ENCODE results near the gene ARL8B.
"Not testable (repeated sequence)": the region's sequence is repeated elsewhere in the genome, so short reads cannot be mapped to it uniquely, and the experiment has no call there.

Gene ARL8B

DNA sequence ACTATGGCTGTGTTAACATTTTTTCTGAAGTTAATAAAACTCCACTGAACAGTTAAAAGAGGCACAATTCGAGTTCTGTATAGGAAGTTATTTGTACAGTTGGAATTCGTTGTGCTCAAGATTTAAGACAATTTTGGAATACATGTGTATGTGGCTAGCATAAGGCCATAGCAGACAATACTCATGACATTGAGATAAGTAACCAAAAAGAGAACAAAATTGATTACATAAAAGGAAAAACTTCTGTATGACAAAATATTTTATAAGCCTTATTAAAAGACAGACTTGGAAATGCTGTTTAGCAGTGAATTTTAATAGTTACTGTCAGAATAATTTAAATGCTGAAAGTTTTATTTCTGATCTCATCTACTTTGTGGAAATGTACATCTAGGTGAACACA lies 47.7 kb downstream of the ARL8B start:
- H3K27ac ChIP-seq (replicated peaks) = no peak overlapping the region
- TF ChIP-seq SPI1 (IDR thresholded peaks at IDR 0.05; ENCODE audit: borderline replicate concordance, low read depth) = no peak
- TF ChIP-seq, protein P1, sequence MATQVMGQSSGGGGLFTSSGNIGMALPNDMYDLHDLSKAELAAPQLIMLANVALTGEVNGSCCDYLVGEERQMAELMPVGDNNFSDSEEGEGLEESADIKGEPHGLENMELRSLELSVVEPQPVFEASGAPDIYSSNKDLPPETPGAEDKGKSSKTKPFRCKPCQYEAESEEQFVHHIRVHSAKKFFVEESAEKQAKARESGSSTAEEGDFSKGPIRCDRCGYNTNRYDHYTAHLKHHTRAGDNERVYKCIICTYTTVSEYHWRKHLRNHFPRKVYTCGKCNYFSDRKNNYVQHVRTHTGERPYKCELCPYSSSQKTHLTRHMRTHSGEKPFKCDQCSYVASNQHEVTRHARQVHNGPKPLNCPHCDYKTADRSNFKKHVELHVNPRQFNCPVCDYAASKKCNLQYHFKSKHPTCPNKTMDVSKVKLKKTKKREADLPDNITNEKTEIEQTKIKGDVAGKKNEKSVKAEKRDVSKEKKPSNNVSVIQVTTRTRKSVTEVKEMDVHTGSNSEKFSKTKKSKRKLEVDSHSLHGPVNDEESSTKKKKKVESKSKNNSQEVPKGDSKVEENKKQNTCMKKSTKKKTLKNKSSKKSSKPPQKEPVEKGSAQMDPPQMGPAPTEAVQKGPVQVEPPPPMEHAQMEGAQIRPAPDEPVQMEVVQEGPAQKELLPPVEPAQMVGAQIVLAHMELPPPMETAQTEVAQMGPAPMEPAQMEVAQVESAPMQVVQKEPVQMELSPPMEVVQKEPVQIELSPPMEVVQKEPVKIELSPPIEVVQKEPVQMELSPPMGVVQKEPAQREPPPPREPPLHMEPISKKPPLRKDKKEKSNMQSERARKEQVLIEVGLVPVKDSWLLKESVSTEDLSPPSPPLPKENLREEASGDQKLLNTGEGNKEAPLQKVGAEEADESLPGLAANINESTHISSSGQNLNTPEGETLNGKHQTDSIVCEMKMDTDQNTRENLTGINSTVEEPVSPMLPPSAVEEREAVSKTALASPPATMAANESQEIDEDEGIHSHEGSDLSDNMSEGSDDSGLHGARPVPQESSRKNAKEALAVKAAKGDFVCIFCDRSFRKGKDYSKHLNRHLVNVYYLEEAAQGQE (IDR thresholded peaks at IDR 0.05; ENCODE audit: insufficient replicate concordance, low read depth) = no peak
- no peak for TF ChIP-seq GABPA (IDR thresholded peaks at IDR 0.05; ENCODE audit: low read depth)
- no peak for TF ChIP-seq POLR2AphosphoS5 (IDR thresholded peaks at IDR 0.05; ENCODE audit: low read depth)
- TF ChIP-seq, protein P2, sequence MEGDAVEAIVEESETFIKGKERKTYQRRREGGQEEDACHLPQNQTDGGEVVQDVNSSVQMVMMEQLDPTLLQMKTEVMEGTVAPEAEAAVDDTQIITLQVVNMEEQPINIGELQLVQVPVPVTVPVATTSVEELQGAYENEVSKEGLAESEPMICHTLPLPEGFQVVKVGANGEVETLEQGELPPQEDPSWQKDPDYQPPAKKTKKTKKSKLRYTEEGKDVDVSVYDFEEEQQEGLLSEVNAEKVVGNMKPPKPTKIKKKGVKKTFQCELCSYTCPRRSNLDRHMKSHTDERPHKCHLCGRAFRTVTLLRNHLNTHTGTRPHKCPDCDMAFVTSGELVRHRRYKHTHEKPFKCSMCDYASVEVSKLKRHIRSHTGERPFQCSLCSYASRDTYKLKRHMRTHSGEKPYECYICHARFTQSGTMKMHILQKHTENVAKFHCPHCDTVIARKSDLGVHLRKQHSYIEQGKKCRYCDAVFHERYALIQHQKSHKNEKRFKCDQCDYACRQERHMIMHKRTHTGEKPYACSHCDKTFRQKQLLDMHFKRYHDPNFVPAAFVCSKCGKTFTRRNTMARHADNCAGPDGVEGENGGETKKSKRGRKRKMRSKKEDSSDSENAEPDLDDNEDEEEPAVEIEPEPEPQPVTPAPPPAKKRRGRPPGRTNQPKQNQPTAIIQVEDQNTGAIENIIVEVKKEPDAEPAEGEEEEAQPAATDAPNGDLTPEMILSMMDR (IDR thresholded peaks at IDR 0.05; ENCODE audit: insufficient read depth, low read length) = no peak
- H3K27me3 ChIP-seq (ENCODE audit: insufficient read depth, poor library complexity, severe bottlenecking) = no peaks in the 10 kb centered on the region
- H3K4me3 ChIP-seq (replicated peaks; ENCODE audit: insufficient read depth, low read length) = no peak overlapping the region
- no peak for DNase-seq (ENCODE audit: low read depth in 1 of 2, low spot score in 1 of 2)

DNA sequence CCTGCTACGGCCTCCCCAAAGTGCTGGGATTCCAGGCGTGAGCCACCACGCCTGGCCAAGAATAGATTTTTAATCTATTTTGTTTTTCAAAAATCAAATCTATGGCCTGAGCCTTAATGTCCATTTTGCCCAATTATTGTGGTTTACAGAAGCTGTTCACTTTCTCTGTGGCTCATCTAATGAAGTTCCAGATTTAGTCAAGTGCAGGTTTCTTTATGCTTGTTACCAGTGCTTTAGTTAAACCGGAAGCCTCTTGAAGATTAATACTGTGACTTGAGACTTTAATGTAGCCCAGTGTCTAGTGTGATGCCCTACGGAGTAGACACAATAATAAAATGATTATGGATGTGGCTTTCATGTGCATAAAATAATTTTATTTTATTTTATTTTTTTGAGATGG lies 48.9 kb downstream of the ARL8B start:
- Histone ChIP-seq H3K27me3 (ENCODE audit: insufficient read depth, poor library complexity, severe bottlenecking) (no peaks in the 10 kb centered on the region), H3K27ac (replicated peaks) (no peak overlapping the region), H3K4me3 (replicated peaks; ENCODE audit: insufficient read depth, low read length) (no peak overlapping the region)
- TF ChIP-seq, protein P2 (IDR thresholded peaks at IDR 0.05; ENCODE audit: insufficient read depth, low read length) = no peak
- no peak for TF ChIP-seq POLR2AphosphoS5 (IDR thresholded peaks at IDR 0.05; ENCODE audit: low read depth)
- TF ChIP-seq GABPA (IDR thresholded peaks at IDR 0.05; ENCODE audit: low read depth) = no peak
- no peak for TF ChIP-seq SPI1 (IDR thresholded peaks at IDR 0.05; ENCODE audit: borderline replicate concordance, low read depth)
- TF ChIP-seq, protein P1 (IDR thresholded peaks at IDR 0.05; ENCODE audit: insufficient replicate concordance, low read depth) = no peak
- no peak for DNase-seq (ENCODE audit: low read depth in 1 of 2, low spot score in 1 of 2)

DNA sequence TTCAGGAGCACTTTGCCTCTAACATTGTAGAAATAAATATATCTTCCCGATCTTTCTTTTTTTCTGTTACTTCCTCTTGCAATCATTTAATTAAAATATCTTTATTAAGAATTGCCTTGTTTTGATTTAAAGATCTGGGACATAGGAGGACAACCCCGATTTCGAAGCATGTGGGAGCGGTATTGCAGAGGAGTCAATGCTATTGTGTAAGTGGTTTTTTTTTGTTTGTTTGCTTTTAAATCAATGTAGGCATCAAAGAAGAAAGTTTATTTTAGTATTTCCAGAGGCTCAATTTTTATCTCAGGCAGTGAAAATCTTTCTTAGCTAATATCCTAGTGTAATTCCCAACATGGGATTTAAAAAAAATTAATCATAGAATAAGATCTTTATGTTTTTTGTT lies 49.9 kb downstream of the ARL8B start:
- TF ChIP-seq, protein P2 (IDR thresholded peaks at IDR 0.05; ENCODE audit: insufficient read depth, low read length) = no peak
- TF ChIP-seq GABPA (IDR thresholded peaks at IDR 0.05; ENCODE audit: low read depth) (no peak), SPI1 (IDR thresholded peaks at IDR 0.05; ENCODE audit: borderline replicate concordance, low read depth) (no peak), POLR2AphosphoS5 (IDR thresholded peaks at IDR 0.05; ENCODE audit: low read depth) (no peak)
- TF ChIP-seq, protein P1 (IDR thresholded peaks at IDR 0.05; ENCODE audit: insufficient replicate concordance, low read depth) = no peak
- Histone ChIP-seq H3K4me3 (replicated peaks; ENCODE audit: insufficient read depth, low read length) (no peak overlapping the region), H3K27ac (replicated peaks) (no peak overlapping the region), H3K27me3 (ENCODE audit: insufficient read depth, poor library complexity, severe bottlenecking) (no peaks in the 10 kb centered on the region)
- no peak for DNase-seq (ENCODE audit: low read depth in 1 of 2, low spot score in 1 of 2)

DNA sequence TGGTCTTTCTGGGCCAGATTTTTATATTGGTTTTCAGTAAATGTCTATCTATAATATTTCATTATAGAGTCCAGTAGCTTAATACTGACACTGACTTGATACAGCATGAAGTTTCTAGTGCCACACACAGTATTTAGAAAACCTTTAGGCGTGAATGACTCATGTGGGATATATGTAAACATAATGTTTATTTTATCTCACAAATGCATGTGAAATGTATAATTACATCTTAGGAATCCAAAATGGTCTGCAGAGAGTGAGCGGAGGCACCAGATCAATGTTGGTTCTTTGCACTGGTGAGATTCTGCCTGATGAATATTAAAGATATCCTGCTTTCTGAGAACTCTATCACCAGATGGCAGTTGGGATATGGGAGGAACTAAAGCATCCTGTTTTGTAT lies 56.9 kb downstream of the ARL8B start:
- not testable (repeated sequence) for DNase-seq (ENCODE audit: low read depth in 1 of 2, low spot score in 1 of 2); H3K27me3 ChIP-seq (ENCODE audit: insufficient read depth, poor library complexity, severe bottlenecking); H3K27ac ChIP-seq (replicated peaks); H3K4me3 ChIP-seq (replicated peaks; ENCODE audit: insufficient read depth, low read length)

Measured in HL-60 (cell line).